Lung (tissue), 12 donors: ENCODE results near the gene KDM4C. TPM values are rescaled to one million over a fixed set of nuclear protein-coding genes. Genes with fewer than 3 reads are reported as not detected.
A peak's percentile ranks its signal among the peaks of the same experiment; 100 is the strongest.

Experiments used
- ATAC-seq: fragments of 200-7000 bp; cut with Tn5 transposase; one replicate; pipeline ENCODE4 v1.9.1; 2020; ENCODE audit warnings: moderate number of reproducible peaks; ENCODE audit not compliant: insufficient read depth, low FRiP score
- DNase-seq, 3 donors: peaks; one replicate each; pipeline ENCODE4 v3.0.0-alpha.2; 2013 to 2017
- H3K27ac ChIP-seq, 2 donors: one replicate each; pipeline ENCODE4 v1.5.1; 2013; ENCODE audit warnings: mild to moderate bottlenecking in 2 of 2, moderate library complexity in 2 of 2, control low read depth in 1 of 2, inconsistent platforms in 1 of 2, low read depth in 1 of 2, low read length in 1 of 2
- H3K27me3 ChIP-seq, 3 donors: one replicate each; pipeline ENCODE4 v1.5.1; 2013; ENCODE audit warnings: low read length in 2 of 3; ENCODE audit not compliant: control insufficient read depth in 3 of 3, insufficient read depth in 3 of 3
- H3K36me3 ChIP-seq, 4 donors: one replicate each; pipeline ENCODE4 v1.5.1; 2013; ENCODE audit warnings: low read length in 4 of 4, mild to moderate bottlenecking in 1 of 4, moderate library complexity in 1 of 4; ENCODE audit not compliant: control insufficient read depth in 4 of 4, insufficient read depth in 4 of 4
- H3K4me1 ChIP-seq, 5 donors: one replicate each; pipeline ENCODE4 v1.5.1; 2013; ENCODE audit warnings: low read length in 5 of 5, mild to moderate bottlenecking in 2 of 5, moderate library complexity in 1 of 5; ENCODE audit not compliant: control insufficient read depth in 5 of 5, insufficient read depth in 5 of 5
- H3K4me3 ChIP-seq: one replicate; pipeline ENCODE4 v1.5.1; 2013; ENCODE audit warnings: mild to moderate bottlenecking, control low read depth, moderate library complexity
- H3K9ac ChIP-seq, 2 donors: one replicate each; pipeline ENCODE4 v1.5.1; 2013; ENCODE audit warnings: low read length in 2 of 2, control low read depth in 1 of 2; ENCODE audit not compliant: insufficient read depth in 1 of 2
- H3K9me3 ChIP-seq, 4 donors: one replicate each; pipeline ENCODE4 v1.5.1; 2013; ENCODE audit warnings: low read length in 3 of 4, mild to moderate bottlenecking in 1 of 4, moderate library complexity in 1 of 4; ENCODE audit not compliant: control insufficient read depth in 4 of 4, insufficient read depth in 3 of 4
- WGBS, 2 donors: extraction: QIAGEN DNeasy Blood & Tissue Kit; methylation state at CpG; one replicate each; pipeline ENCODE4 v1.1.7; 2013; 5-methylcytosine and 5-hydroxymethylcytosine counted together
- polyA plus RNA-seq, 2 donors: library from polyadenylated mRNA; stranded (reverse); fragments of 200-250 nt; gene quantifications; one replicate each; pipeline ENCODE4 v1.2.1, GENCODE V29; 2013
- total RNA-seq, 2 donors: library from RNA; depleted of rRNA in 1 of 2; stranded (reverse); fragments of >200 nt in 1 of 2; gene quantifications; one replicate each; pipeline ENCODE4 v1.2.1, GENCODE V29; 2014 to 2021
- TF ChIP-seq, protein P1 (sequence below): IDR thresholded peaks from 2 replicates; pipeline ENCODE4 v1.5.1; 2012; ENCODE audit warnings: mild to moderate bottlenecking; ENCODE audit errors: control extremely low read depth, extremely low read depth
- donor health status: control.
- donor health status: control.
- donor health status: Bipolar disorder and iron deficiency.
- donor health status: healthy.
- donor health status: DM: yes; HTN: yes; CAD: no.

KDM4C gene
- total and polyA plus RNA-seq, 4 donors, result 7.1 to 78.5 (median 25.0) TPM

DNA sequence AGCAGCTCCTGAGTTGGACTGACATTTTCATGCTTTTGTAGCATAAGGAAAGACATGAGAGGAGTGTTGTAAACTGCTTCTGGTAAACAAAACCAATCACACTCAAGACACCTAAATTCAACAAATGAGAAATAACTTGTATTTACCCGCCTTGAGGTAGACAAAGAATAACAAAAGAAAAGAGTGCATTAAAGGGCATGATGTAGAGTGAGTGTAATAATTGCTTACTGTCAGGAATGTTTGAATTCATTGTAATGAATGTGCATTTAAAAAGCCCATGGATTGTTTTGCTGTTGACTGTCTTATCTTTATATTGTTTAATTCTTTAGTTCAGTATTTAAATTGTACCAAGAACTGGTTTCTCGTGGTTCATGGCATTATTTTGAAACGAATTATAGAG, 61.8 kb downstream of the KDM4C start:
- H3K9ac ChIP-seq, result no peak overlapping the region
- no peaks in the 10 kb centered on the region for H3K4me1 ChIP-seq
- 85 to 87% methylated on average over 3 of the region's 3 CpGs for WGBS, 2 donors
- no peak for ATAC-seq
- H3K9me3 ChIP-seq, result no peaks in the 10 kb centered on the region
- TF ChIP-seq, protein P1, sequence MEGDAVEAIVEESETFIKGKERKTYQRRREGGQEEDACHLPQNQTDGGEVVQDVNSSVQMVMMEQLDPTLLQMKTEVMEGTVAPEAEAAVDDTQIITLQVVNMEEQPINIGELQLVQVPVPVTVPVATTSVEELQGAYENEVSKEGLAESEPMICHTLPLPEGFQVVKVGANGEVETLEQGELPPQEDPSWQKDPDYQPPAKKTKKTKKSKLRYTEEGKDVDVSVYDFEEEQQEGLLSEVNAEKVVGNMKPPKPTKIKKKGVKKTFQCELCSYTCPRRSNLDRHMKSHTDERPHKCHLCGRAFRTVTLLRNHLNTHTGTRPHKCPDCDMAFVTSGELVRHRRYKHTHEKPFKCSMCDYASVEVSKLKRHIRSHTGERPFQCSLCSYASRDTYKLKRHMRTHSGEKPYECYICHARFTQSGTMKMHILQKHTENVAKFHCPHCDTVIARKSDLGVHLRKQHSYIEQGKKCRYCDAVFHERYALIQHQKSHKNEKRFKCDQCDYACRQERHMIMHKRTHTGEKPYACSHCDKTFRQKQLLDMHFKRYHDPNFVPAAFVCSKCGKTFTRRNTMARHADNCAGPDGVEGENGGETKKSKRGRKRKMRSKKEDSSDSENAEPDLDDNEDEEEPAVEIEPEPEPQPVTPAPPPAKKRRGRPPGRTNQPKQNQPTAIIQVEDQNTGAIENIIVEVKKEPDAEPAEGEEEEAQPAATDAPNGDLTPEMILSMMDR, result no peak
- H3K36me3 ChIP-seq, result peaks cover 0 to 6% (median 1%) of the 10 kb centered on the region in 4 donors
- no peak for DNase-seq
- no peaks in the 10 kb centered on the region for H3K27me3 ChIP-seq
- no peak overlapping the region for H3K4me3 ChIP-seq
- no peak overlapping the region for H3K27ac ChIP-seq

GRCh38 chr9:6822696-6823095, 64.9 kb downstream of the KDM4C start:
- WGBS, 2 donors, result 87 to 88% methylated on average over 3 of the region's 3 CpGs
- DNase-seq (no peak), ATAC-seq (no peak)
- Histone ChIP-seq H3K27me3 (no peaks in the 10 kb centered on the region), H3K4me1 (peaks cover 0 to 3% (median 0%) of the 10 kb centered on the region in 5 donors), H3K36me3 (peaks cover 0 to 8% (median 1%) of the 10 kb centered on the region in 4 donors), H3K9me3 (no peaks in the 10 kb centered on the region), H3K27ac (no peak overlapping the region), H3K9ac (no peak overlapping the region), H3K4me3 (no peak overlapping the region)
- TF ChIP-seq, protein P1, result no peak

DNA sequence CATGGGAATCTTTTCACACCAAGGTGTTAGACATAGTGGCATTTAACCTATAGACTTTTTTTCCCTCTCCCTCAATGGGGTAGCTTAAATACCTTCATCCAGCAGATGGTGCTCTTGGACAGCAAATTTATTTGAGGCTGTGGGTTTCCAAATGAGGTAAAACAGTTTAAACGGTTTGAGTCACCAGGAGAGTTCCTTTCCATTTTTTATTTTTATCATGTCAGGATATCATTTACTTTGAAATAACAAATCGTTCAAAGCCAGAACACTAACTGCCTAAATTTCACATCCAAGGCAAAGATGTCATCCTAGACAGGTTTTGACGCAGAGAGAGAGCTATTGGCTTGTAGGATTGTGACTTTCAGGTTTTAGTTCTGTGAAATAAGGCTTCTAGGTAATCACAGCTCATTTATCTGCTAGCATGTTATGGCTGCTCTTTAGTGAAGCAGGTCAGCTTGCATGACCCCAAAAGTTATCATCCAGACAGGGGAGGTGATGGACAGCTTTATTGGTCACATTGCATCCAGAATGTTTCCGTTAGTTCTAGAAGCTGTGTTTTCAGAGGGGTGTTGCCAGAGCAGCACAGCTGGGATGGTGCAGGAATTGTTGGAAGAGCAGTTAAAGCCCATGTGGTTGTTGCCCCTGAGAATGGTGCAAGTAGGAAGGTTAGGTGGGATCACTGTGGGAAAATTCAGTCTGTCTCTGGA, 69.8 kb downstream of the KDM4C start:
- H3K4me1 ChIP-seq, result peaks cover 0 to 3% (median 0%) of the 10 kb centered on the region in 5 donors
- no peak overlapping the region for H3K4me3 ChIP-seq
- DNase-seq (peak; percentile 44 to 84 (median 81)), ATAC-seq (no peak)
- WGBS, 2 donors, result 48 to 49% methylated on average over 4 of the region's 4 CpGs
- TF ChIP-seq, protein P1, result no peak
- peaks cover 0 to 8% (median 1%) of the 10 kb centered on the region in 4 donors for H3K36me3 ChIP-seq
- H3K9ac ChIP-seq, result peak overlapping the region in 1 of 2 donors; percentile 11
- H3K9me3 ChIP-seq, result peaks cover 0 to 5% (median 0%) of the 10 kb centered on the region in 4 donors
- no peaks in the 10 kb centered on the region for H3K27me3 ChIP-seq
- H3K27ac ChIP-seq, result no peak overlapping the region

- H3K9me3 ChIP-seq, result peaks cover 0 to 5% (median 0%) of the 10 kb centered on the region in 4 donors
- peaks cover 0 to 3% (median 0%) of the 10 kb centered on the region in 5 donors for H3K4me1 ChIP-seq
- H3K27me3 ChIP-seq, result no peaks in the 10 kb centered on the region
- DNase-seq (no peak), ATAC-seq (no peak)
- WGBS, 2 donors, result 97 to 98% methylated on average over 2 of the region's 2 CpGs
- no peak overlapping the region for H3K27ac ChIP-seq
- no peak overlapping the region for H3K4me3 ChIP-seq
- TF ChIP-seq, protein P1, result no peak
- H3K9ac ChIP-seq, result no peak overlapping the region
- H3K36me3 ChIP-seq, result peaks cover 0 to 3% (median 1%) of the 10 kb centered on the region in 4 donors
Measured at GRCh38 chr9:6829027-6829426, 71.3 kb downstream of the KDM4C start.
